ENCODE data around the gene MRPL28. TPM values are rescaled to one million over a fixed set of nuclear protein-coding genes. Genes with fewer than 3 reads are reported as not detected.
A peak's percentile ranks its signal among the peaks of the same experiment; 100 is the strongest.
"Not testable (repeated sequence)": the region's sequence is repeated elsewhere in the genome, so short reads cannot be mapped to it uniquely, and the experiment has no call there.

MRPL28 gene
- total RNA-seq, 1 experiment from 2014 or later: 167 TPM

DNA sequence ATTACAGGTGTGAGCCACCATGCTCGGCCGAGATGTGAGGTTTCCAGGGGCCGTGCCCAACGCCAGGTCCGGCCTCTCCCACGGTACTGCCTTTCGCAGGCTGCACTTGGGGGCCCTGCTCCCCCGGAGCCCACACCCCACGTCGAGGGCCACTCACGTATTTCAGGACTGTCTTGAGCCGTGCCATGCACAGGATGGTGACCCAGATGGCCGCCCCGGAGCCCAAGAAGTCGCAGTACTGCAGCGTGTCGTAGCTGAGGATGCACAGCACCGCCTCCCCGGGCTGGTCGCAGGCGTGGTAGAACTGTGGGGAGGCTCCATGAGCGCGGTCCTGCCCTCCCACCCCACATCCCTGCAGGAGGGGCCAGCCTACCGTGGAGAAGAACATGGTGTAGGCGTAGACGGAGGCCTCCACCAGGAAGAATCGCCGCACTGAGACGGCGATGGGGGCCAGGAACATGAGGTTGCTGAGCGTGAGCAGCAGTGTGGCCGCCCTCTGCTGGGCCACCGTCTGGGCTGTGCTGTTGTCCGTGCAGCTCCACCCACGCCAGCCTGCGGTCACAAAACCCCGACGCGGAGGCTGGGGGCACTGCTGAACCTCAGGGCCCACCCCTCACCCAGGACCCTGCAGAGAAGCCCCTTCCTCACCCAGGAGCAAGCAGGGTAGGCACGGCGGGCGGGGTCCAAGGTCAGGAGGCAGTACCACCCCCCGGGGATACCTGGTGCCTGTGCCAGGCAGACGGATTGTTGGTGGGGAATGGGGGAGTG is 3.7 kb upstream of the MRPL28 start:
- no peak for DNase-seq (ENCODE audit: low spot score)

DNA sequence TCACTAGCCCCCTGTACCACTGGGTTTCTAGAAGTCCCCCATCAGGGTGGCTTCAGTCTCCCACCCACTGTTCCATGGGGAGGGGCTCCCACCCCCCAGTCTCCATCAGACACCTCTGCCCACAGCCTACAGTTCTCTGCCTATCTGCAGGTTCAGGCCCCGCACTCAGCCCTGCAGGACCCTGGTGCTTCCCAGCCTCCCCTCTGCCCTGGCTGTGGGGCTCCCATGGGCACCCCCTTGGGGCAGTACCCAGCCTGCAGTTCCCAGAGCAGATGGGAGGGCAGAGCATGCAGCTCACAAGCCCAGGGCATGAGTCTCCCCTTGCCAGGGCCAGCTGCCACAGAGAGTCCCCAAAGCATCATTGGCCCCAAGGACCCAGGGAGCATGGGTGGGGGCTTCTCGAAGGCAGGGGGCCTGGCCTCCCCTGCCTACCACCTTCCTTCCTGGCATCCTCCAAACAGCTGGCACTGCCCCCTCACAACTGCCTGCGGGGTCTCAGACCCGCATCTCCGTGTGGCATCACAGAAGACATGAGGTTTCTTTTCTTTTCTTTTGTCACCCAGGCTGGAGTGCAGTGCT is 2.8 kb upstream of the MRPL28 start:
- DNase-seq (ENCODE audit: low spot score): no peak

DNA sequence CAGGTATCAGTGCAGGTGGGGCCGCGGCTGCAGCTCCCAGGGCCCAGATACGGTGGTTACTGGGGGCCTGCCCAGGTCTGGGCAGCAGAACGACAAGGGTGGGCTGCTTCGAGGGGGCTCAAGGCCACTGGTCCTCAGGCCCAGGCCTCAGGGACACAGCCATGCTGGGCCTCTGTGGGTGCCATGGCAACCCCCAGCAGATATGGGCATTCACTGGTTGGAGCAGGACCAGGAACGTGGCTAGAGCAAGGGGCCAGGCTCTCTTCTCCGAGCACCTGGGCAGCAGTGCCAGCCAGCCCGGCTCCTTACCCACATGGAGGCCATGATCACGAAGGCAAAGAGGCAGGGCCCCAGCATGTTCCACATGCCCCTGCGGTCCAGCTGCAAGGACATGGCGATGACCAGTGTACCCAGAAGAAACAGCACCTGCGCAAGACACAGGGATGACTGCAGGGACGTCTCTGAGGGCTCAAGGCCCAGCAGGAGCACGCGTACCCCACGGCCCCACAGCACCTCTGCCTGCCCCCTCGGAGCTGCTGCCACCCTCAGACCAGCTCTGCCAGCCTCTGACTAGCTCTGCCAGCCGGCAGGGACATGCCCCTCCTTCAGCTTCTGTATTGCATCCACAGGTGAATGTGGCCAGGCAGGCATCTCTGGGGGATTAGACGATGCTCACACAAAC is 2.1 kb upstream of the MRPL28 start:
- no peak for DNase-seq (ENCODE audit: low spot score)

DNA sequence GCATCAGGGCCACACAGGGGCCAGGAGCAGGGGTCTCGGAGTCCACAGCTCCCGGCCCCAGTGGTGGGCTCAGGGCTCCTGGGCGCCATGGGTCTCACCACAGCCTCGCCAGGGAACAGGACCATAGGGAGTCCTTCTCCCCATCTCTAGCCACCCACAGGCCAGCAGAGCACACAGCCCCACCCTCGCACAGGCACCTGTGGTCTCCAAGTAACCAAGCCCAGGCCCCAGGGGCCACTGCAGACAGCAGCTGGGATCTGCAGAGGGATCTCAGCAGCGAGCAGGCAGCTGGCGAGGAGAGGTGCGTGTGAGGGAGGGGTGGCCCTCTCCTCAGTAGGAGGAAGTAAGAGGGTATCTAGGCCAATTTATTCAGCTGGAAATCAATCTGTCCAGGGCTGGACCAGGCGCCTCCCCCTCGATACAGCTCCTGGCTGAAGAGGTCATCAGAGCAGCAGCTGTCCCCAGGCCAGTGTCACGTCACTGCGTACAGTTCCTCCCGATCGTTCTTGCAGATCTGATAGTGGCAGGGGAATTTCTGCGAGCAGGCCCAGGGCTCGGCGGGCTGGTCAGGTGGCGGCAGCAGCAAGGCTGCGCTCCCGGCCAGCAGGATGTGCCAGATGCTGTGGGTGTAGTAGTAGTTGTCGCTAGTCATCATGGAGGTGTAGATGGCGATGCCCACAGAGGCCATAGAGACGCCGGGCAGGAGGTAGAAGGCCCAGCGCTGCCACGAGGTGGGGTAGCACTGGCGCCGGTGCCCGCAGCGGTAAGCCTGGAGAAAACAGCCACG is 1.4 kb upstream of the MRPL28 start:
- no peak for DNase-seq (ENCODE audit: low spot score)

DNA sequence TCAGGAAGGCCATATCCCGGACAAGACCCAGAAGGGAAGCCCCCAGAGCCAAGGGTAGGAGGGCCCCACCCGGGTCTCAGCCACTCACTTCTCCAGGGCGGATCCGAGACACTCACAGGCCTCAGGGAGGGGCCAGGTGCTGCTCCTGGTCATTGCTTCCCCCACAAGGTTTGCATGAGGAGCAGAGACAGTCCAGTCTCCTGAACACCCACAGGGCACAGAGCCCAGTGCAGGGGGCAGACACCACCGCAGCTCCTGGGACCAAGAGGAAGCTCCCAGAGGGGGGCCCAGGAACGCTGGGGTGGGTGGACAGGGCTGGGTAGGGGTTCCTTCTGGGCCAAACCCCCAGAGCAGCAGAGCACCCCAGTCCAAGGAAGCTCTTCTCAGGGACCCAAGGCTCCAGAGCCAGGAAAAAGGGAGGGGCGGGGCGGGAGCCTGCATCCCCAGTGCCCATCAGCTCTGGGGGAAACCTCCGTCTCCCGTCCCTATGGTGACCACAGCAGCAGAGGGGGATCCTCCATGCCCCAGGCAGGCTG is 709 bp upstream of the MRPL28 start:
- no peak for DNase-seq (ENCODE audit: low spot score)

DNA sequence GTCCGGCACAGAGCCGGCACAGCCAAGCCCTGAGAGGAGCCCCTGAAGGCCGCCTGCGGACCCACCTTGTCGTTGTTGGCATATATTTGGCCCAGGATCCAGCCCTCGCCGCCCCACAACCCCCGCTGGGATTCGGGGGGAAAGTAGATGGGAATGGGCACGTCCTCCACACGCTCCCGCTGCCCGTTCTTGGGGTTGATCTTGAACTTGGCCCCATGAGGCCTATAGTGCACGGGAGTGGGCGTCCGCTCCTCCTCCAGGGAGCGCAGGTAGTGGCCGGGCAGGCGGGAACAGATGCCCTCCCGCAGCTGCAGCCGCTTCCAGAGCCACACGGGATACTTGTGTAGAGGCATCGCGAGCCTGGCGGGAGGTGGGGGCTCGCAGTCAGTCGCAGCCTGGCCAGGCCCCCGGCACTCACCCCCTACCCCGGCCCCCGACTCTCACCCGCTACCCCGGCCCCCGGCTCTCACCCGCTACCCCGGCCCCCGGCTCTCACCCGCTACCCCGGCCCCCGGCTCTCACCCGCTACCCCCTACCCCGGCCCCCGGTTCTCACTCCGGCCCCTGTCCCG is 387 bp downstream of the MRPL28 start:
- DNase-seq (ENCODE audit: low spot score): no peak

DNA sequence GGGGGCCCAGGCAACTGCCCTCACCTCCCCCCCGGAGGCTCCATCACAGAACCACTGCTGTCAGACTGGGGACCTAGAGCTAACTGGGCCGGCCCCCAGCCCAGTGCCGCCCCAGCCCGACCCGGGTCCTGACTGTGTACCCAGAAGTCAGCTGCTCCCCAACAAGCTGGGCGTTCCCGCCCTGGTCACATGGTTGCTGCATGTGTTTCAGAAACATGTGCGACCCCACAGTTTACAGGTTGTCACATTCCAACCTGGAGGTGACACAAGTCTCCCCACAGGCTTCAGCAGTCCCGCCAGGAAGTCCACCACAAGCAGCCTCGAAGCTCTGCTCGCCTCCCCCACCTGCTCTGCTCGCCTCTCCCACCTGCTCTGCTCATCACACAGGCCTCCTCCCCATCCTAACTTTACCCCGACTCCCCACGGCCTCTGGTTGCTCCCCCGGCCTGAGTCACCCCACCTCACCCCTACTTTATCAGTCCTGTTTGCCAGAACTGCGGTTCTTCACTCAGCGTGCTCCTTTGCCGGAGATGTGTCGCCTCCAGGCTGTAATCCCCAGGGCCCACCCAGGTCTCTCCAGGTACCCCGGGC is 968 bp downstream of the MRPL28 start:
- no peak for DNase-seq (ENCODE audit: low spot score)

DNA sequence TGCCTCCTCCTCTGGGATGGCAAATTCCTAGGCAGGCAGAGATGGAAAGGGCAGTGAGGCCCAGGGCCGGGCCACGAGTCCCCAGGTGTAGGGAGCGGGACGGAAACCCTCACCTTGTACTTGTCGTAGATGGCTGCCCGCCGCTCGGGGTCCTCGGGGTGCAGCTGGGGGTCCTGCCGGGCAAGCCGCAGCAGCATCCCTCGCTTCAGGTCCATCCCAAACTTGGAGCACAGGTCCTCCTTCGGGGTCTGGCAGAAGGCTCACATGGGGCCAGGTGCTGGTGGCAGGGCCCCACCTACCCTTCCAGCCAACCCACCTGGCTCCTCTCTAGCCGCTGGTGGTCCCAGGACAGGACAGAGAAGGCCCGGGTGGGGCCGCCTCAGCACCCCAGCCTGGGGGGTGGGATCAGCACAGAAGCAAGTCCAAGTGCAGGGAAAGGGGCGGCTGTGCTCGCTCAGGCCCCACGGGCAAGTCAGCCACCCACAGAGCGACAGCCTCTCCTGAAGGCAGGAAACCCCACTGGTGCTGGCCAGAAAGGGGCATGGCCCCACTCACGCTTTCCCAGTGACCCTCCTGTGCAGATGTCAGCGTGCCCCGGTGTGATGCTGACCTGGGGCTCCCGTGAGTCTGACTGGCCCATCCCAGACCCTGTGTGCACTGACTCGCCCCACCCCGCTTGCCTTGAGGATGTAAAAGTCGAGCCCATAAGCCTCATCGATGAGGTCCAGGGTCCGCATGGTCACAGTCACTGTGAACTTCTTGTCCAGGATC is 1.8 kb downstream of the MRPL28 start:
- no peak for DNase-seq (ENCODE audit: low spot score)

DNA sequence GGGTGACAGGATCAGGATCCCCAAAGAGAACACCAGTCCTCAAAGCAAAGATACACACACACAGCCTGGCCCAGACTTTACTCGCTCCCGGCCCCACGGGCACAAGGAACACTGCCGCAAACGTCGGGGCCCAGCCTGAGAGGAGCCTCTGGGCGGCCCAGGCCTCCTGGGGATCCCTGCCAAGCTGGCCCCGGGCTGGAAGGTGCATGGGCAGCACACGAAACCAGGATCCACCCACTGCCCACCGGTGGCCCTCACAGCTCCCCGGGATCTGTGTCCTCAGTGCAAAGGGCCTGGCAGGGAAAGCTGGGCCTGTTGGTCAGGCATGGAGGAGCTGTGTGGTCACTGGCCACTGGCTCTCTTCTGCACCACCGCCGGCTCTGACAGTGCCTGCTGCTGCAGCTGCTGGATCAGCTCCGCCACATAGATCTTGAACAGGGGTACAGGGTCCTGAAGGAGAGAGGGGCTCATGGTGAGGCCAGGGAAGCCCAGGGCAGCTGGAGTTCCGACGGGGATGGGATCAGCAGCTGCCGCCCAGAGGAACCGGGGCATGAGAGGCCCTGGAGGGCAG is 2.9 kb downstream of the MRPL28 start:
- no peak for DNase-seq (ENCODE audit: low spot score)

DNA sequence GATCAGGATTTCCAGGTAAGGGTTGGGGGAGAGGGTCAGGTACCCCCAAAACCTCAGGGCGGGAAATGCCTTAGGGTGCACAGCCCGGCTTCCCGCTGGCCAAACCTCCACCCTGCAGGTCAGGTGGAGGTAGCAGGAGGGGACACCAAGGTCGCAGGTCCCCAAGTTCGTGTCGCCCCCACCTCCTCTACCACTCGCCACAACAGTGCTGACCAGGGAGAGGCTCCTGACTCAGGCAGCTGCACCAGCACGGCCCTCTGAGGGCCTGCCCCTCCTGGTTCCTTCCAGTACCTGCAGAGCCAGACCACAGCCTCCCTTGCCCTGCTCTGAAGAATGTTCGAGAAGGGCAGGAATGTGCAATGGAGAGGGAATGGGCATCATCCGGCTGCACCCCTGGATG is 3.9 kb downstream of the MRPL28 start:
- no peak for DNase-seq (ENCODE audit: low spot score)

DNA sequence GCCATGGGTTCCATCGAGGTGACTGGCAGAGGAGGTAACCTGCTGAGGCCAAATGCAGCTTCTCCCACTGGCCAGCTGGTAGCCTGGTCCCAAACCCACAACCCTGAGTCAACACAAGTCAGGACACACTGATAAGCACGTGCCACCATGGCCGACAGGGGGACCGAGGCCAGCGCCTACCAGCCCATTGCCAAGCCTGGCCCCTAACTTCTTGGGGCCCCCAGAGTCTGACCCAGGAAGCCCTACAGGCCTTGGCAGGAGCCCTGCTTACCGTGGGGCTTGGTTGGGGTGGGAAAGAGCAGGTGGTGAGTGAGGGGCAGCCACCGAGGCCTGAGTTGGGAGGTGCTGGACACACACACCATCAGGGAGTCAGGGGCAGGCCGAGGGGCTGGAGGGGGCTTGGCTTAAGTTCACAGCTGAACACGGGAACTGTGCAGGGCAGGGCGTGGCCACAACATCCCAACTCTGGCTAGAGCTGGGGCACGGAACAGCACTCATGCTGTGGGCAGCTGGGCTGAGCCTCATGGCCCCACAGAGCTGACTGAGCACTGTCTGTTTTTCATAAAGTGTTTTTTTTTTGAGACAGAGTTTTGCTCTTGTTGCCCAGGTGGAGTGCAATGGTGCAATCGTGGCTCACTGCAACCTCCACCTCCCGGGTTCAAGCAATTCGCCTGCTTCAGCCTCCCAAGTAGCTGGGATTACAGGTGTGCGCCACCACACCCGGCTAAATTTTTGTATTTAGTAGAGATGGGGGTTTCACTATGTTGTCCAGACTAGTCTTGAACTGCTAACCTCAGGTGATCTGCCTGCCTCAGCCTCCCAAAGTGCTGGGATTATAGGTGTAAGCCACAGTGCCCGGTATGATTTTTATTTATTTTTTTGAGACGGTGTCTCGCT is 5.5 kb downstream of the MRPL28 start:
- DNase-seq (ENCODE audit: low spot score): no peak

DNA sequence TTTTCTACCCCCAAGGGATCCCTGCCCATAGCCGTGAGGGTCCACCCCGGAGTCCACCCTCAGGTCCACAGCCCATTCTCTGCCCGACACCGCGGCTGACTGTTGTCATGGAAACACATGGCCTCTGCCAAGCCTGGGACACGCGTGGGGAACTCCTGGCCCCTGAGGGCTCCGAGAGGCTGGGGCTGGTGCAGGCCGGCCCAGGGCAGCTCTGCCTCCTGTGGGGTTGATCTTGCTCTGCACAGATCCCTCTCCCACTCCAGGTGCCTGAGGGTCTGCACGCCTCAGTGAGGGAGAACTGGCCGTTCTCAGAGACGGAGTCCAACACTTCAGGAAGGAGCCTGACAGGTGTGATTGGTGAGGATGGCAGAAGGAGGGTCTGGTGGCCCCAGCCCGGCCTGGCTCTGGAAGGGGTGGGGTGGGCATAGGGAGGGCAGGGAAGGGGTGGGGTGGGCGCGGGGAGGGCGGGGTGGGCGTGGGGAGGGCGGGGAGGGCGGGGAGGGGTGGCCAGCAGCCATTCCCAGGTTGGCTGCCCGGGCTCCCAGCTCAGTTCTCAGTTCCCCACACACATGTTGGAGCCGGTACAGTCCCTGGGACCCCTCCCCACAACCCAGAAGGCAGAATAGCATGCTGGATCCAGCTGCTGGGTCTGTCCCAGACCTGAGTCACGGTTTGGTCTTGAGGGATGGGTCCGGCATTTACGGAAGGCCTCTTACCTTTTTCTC is 6.4 kb downstream of the MRPL28 start:
- no peak for DNase-seq (ENCODE audit: low spot score)

DNA sequence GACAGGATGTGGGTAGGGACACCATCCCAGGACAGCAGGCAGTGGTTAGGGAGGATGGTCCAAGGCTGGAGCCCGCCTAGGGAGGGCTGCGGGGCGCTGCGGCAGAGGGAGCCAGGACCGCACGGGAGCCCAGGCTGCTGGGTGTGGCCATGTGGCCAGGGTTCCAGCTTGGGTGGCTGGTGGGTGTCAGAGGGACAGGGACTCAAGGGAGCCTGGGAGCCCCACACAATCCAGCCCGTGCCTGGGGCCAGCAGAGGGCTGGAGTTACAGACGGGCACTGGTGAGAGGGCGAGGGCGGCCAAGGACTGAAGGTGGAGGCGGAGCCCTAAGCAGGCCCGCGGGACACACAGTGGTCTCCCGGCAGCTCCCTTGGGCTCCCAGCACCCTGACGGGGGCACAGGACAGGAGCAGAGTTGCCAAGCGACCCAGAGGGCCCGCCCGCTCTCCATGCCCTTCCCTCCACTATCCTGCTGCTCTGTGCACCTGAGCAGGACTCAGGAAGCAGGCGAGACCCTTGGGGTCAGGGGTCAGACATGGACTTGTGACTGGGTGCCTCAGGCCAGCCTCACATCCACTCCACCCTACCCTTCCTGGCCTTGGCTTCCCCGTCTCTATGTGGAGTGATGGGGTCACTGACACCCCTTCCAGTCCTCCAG is 7.1 kb downstream of the MRPL28 start:
- no peak for DNase-seq (ENCODE audit: low spot score)

DNA sequence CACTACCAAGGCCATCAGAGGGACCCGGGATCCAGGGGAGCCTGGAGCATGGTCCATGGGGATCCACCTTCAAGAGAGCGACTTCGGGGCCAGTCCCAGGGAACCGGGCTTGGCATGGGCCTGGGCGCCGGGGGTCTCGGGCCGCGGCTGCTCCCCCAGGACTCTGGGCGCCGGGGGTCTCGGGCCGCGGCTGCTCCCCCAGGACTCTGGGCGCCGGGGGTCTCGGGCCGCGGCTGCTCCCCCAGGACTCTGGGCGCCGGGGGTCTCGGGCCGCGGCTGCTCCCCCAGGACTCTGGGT is 7.7 kb downstream of the MRPL28 start:
- DNase-seq (ENCODE audit: low spot score): not testable (repeated sequence)

DNA sequence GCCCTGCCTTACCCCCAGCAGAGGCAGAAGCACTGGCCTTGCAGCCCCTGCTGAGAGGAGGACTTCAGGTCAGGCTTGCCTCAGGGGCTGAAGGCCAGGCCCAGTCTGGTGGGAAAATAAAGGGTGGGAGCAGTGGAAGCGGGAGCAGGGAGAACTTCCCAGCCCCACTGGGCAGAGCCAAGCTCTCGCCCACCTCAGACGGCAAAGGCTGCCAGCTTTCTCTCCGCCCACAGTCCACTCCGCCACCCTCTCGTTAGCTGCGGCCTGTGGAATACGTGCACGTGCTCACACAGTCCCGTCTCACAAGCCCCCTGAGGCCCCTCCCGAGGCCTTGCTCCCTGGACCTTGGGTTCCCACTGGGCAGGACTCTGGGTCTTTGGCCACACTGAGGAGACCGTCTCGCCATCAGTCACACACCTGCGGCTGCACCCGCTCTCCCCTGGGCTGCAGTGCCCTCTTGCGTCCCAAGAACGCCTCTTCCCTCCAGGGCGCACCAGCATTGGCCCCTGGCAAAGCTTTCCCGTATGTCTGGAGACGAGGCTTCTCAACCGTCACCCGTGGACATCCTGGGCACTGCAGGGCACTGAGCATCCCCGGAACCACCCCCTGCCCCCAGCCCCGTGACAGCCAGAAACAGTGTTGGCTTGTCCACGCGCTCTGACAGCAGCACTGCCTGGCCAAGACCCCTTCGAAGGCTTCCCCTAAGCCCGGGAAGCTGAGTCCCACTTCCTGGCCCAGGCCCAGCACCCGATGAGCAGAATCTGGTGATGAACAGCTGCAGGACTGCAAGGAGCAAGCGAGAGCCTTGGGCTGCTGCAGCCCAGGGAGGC is 8.3 kb downstream of the MRPL28 start:
- peak; percentile 65 for DNase-seq (ENCODE audit: low spot score)

DNA sequence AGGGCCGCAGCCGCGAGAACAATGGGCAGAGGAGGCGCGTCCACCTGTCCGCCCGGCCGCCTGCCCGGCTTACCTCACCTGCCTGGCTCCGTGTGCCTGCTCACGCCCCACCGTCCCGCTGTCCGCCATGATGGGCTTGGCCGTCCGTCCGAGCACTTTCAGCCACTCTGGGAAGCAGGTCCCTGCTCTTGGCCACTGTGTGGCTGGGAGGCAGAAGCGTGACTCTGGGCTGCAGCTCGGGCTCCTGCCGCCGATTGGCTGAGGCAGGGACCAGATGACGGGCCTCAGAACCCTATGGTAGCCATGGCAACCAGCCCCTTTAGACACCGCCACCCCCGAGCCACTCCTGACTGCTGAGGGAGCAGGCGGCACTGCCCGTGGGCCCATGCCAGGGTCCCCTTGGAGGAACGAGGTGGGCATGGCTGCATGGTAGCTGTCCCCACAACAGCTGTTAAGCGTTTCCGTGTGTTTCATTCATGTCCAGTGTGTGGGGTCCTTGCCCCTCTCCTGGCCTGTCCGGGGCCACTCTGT is 8.9 kb downstream of the MRPL28 start:
- DNase-seq (ENCODE audit: low spot score): no peak
